Nephron (organoid): ENCODE measurements around the gene MAPK6.

ENCODE experiments used
- H3K27ac Mint-ChIP-seq, 3 experiments: 2 replicates each; pipeline ENCODE4 v1.8.0; 2020; ENCODE audit warnings: mixed read lengths in 3 of 3, mild to moderate bottlenecking in 2 of 3, moderate library complexity in 1 of 3
- H3K27me3 Mint-ChIP-seq: 2 replicates; pipeline ENCODE4 v1.8.0; 2021; ENCODE audit warnings: low read depth, mild to moderate bottlenecking, moderate library complexity, mixed read lengths
- H3K36me3 Mint-ChIP-seq: 2 replicates; pipeline ENCODE4 v1.8.0; 2020; ENCODE audit warnings: low read depth, mixed read lengths
- H3K4me1 Mint-ChIP-seq: 2 replicates; pipeline ENCODE4 v1.8.0; 2020; ENCODE audit warnings: mixed read lengths
- H3K4me3 Mint-ChIP-seq, 3 experiments: 2 replicates each; pipeline ENCODE4 v1.8.0; 2020; ENCODE audit warnings: mild to moderate bottlenecking in 3 of 3, mixed read lengths in 3 of 3, moderate library complexity in 2 of 3
- H3K9me3 Mint-ChIP-seq: 2 replicates; pipeline ENCODE4 v1.8.0; 2020; ENCODE audit warnings: mixed read lengths
- CTCF ChIP-seq, 3 experiments: fragments of 200-600 bp; sonication (generic); IDR thresholded peaks; one replicate each; pipeline ENCODE4 v1.5.0; 2021; ENCODE audit warnings: antibody characterized with exemption in 3 of 3; ENCODE audit not compliant: unreplicated experiment in 3 of 3

MAPK6 gene

DNA sequence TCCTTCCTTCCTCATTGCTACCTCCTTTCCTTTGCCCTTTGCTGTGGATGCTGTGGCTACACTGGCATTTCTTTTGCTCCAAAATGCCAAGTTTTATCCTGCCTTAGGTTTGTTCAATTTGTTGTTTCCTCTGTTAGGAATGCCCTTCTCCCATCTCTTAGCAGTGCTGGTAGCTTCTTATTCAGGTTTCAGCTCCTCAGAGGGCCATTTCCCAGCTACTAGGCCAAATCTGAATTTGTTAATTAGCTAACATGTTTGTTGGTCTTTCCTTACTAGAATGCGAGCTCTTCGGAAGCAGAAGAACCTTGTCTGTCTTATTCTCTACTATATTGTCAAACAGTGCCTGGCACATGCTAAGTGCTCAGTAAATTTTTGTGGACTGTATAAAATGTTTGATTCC is 11.0 kb downstream of the MAPK6 start:
- H3K27ac Mint-ChIP-seq, result peak overlapping the region in 2 of 3 experiments; percentile 1 to 49
- H3K4me1 Mint-ChIP-seq, result peaks cover 10% of the 10 kb centered on the region
- peaks cover 22% of the 10 kb centered on the region for H3K9me3 Mint-ChIP-seq
- H3K36me3 Mint-ChIP-seq, result peaks cover 58% of the 10 kb centered on the region
- no peaks in the 10 kb centered on the region for H3K27me3 Mint-ChIP-seq
- H3K4me3 Mint-ChIP-seq, result no peak overlapping the region
- no peak for TF ChIP-seq CTCF (IDR thresholded peaks at IDR 0.05; ENCODE audit: unreplicated experiment in 3 of 3)

- Mint-ChIP-seq H3K27me3 (no peaks in the 10 kb centered on the region), H3K4me3 (no peak overlapping the region), H3K9me3 (peaks cover 23% of the 10 kb centered on the region), H3K36me3 (peaks cover 65% of the 10 kb centered on the region), H3K4me1 (peaks cover 10% of the 10 kb centered on the region), H3K27ac (no peak overlapping the region)
- TF ChIP-seq CTCF (IDR thresholded peaks at IDR 0.05; ENCODE audit: unreplicated experiment in 3 of 3), result no peak
These were observed 12.5 kb downstream of the MAPK6 start for GRCh38 chr15:52031556-52031955.

DNA sequence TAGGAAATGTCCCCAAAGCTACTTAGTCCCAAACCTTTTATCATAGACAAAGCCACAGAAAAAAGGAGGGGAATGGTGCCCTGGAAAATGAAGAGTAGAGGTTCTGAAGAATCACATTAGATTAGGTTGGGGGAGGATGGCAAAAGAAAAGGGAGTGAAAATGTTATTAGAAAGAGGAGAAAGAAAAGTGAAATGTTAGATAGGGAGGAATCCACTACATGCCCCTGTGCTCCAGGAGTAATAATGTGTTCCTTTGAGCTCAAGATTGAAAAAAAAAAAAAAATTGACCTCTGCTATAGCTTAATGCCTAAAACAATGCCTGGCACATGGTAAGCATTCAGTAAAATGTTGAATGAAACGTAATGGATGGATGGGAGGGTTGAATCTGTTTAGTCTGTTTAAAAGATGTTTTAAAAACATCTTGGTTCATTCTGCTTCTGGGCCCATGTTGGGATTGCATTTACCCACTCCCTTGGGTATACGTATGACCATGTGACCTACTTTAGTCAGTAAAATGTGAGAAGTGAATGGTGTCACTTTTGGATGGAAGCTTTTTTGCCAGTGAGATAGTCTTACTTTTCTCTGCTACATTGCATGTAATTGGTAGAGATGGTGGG is 19.0 kb downstream of the MAPK6 start:
- Mint-ChIP-seq H3K27me3 (no peaks in the 10 kb centered on the region), H3K9me3 (peaks cover 18% of the 10 kb centered on the region), H3K4me1 (peaks cover 53% of the 10 kb centered on the region), H3K27ac (peak overlapping the region; percentile 14 to 82 (median 66)), H3K4me3 (no peak overlapping the region), H3K36me3 (peaks cover 36% of the 10 kb centered on the region)
- TF ChIP-seq CTCF (IDR thresholded peaks at IDR 0.05; ENCODE audit: unreplicated experiment in 3 of 3), result no peak

DNA sequence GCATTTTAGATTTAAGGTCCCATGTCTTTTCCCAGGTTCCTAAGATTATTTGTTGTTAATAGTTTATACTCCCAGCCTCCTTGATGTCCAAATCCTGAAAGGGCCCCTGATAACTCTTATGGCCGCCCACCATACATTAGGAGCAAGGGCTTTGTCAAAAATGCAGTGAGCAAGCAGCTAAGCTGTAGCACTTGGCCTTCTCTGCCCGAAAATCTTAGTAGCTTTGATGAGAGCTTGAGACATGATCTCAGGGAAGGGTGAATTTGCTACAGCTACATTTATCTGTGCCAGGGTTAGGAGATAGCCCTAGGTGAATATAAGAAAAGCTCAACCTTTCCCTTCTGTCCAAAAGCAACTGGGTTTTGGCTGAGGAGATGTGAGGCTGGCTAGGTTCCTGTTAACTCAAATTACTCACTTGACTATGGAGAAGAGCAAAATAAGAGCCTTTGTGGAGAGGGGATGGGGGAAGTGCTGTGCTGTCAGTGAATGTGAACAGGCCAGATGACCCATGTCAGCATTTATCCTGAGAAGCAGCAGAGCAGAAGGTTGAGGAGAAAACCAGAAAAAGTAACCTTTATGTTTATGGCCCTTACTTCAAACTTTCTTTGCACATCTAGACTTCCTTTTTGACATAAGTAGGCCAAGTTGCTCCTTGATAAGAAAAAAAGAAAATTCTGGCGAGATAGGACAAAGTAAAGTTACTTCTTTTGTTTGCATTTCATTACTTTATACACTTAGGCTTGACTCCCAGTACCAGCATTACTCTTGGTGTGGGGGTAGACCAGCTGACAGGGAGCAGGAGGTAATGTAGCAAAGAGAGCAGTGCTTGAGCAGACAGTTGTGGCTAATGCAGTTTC is 21.1 kb downstream of the MAPK6 start:
- Mint-ChIP-seq H3K9me3 (no peaks in the 10 kb centered on the region), H3K36me3 (peaks cover 14% of the 10 kb centered on the region), H3K27me3 (no peaks in the 10 kb centered on the region), H3K4me3 (peak overlapping the region; percentile 0 to 6 (median 5)), H3K27ac (peak overlapping the region; percentile 80 to 90 (median 82)), H3K4me1 (peaks cover 58% of the 10 kb centered on the region)
- no peak for TF ChIP-seq CTCF (IDR thresholded peaks at IDR 0.05; ENCODE audit: unreplicated experiment in 3 of 3)

- peaks cover 23% of the 10 kb centered on the region for H3K36me3 Mint-ChIP-seq
- H3K27me3 Mint-ChIP-seq, result no peaks in the 10 kb centered on the region
- TF ChIP-seq CTCF (IDR thresholded peaks at IDR 0.05; ENCODE audit: unreplicated experiment in 3 of 3), result no peak
- H3K4me1 Mint-ChIP-seq, result peaks cover 68% of the 10 kb centered on the region
- H3K27ac Mint-ChIP-seq, result peak overlapping the region; percentile 18 to 82 (median 56)
- H3K4me3 Mint-ChIP-seq, result no peak overlapping the region
- H3K9me3 Mint-ChIP-seq, result no peaks in the 10 kb centered on the region
These were observed 23.2 kb downstream of the MAPK6 start for GRCh38 chr15:52042051-52042851.
